ENCODE measurements around the gene AHRR.

Gene AHRR

DNA sequence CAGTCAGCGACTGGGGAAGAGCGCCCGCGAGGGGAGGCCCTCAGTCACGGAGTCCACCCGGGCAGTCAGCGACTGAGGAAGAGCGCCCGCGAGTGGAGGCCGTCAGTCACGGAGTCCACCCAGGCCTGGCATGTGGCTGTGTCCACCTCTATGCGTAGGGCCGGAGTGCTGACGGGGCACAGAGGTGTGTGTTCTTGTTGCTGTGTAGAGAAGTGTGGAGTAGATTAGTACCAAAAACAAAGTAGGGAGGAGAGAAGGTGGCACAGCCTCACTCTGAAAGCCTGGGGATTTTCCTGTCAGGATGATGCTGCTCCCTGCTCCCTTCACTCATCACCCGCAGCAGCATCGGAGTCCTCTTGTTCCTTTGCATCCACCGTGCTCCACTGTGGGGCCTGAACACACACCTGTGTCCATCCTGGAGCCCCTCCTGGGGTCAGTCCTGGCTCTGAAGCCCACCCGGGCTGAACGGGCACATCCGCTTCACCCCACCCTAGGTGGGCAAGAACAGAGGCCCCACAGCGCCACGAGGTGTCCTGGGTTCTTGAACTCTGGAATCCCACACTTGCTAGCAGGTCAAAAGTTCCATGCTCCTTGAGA is 37.9 kb downstream of the AHRR start:
- 92 to 95% methylated on average over 17 to 20 of the region's 23 CpGs for WGBS, 2 experiments (ENCODE audit: insufficient coverage in 2 of 2)
- H3K4me1 ChIP-seq (ENCODE audit: control insufficient read depth, insufficient read depth, low read length, poor library complexity, severe bottlenecking): no peaks in the 10 kb centered on the region
- no peak overlapping the region for H3K27ac ChIP-seq (ENCODE audit: low read depth, low read length, severe bottlenecking)
- H3K9me3 ChIP-seq (ENCODE audit: control insufficient read depth, low read length): no peaks in the 10 kb centered on the region
- H3K36me3 ChIP-seq (ENCODE audit: control insufficient read depth, insufficient read depth, low read length): no peaks in the 10 kb centered on the region
- no peak overlapping the region for H3K4me3 ChIP-seq (ENCODE audit: extremely low read depth, insufficient read depth, low read length, poor library complexity, severe bottlenecking)

- Histone ChIP-seq H3K4me3 (ENCODE audit: extremely low read depth, insufficient read depth, low read length, poor library complexity, severe bottlenecking) (no peak overlapping the region), H3K9me3 (ENCODE audit: control insufficient read depth, low read length) (no peaks in the 10 kb centered on the region), H3K27ac (ENCODE audit: low read depth, low read length, severe bottlenecking) (no peak overlapping the region), H3K4me1 (ENCODE audit: control insufficient read depth, insufficient read depth, low read length, poor library complexity, severe bottlenecking) (no peaks in the 10 kb centered on the region), H3K36me3 (ENCODE audit: control insufficient read depth, insufficient read depth, low read length) (no peaks in the 10 kb centered on the region)
- 90 to 97% methylated on average over 11 to 14 of the region's 14 CpGs for WGBS, 2 experiments (ENCODE audit: insufficient coverage in 2 of 2)
Observed at GRCh38 chr5:360257-361027, 38.9 kb downstream of the AHRR start.

DNA sequence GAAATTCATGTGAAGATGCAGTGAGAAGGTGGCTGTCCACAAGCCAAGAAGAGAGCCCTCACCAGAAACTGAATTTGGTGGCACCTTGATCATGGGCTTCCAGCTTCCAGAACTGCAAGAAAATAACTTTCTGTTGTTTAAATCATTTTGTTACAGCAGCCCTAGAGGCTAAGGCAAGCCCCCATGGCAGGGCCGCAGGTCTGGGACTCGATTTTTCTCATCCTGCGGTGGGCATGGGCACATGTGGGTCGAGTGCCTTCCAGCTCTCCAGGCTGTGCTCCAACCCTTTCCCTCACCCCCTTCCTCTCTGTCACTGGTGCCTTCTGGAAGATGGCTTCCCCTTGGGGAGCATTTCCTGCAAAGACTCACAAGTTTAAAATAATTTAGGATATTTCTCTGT is 40.7 kb downstream of the AHRR start:
- Histone ChIP-seq H3K36me3 (ENCODE audit: control insufficient read depth, insufficient read depth, low read length) (no peaks in the 10 kb centered on the region), H3K4me1 (ENCODE audit: control insufficient read depth, insufficient read depth, low read length, poor library complexity, severe bottlenecking) (no peaks in the 10 kb centered on the region), H3K4me3 (ENCODE audit: extremely low read depth, insufficient read depth, low read length, poor library complexity, severe bottlenecking) (no peak overlapping the region), H3K27ac (ENCODE audit: low read depth, low read length, severe bottlenecking) (no peak overlapping the region), H3K9me3 (ENCODE audit: control insufficient read depth, low read length) (no peaks in the 10 kb centered on the region)
- WGBS, 2 experiments (ENCODE audit: insufficient coverage in 2 of 2): 80 to 90% methylated on average over 2 to 3 of the region's 4 CpGs

DNA sequence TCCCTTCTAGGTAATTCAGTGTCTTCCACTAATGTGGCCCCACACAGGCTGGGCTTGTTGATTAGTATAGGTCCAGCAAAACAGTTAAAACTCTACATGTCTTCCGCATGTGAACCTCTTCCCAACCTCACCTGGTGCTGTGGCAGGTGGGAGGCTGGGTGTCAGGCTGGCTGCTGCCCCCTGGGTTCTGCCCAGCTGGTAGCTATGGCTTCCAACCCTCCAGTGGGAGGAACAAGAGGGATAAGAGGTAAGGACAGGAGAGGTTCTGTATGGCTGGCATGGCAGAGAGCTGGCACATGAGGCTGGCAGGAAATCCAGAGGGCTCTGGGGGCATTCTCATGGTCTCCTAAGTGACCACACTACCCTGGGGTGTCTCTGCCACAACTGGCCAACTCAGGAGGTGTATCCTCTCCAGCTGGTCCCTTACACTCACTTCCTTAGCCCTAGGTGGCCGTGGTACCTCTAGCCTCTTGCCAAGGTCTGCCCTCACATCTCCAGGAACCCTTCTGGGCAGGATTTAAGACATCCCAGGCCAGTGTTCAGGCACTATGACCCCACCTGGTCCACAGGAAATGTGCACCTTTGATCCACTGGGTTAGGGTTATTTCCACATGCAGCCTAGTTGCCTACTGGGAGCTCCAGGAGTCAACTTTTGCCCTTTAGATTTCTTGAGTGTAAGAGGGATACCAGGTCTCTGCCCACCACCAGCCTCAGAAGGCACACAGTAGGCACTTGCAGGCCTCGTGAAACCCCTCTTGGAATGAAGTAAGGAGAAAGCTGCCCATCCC is 41.7 kb downstream of the AHRR start:
- WGBS, 2 experiments (ENCODE audit: insufficient coverage in 2 of 2): 67 to 86% methylated on average over 1 of the region's 3 CpGs
- no peaks in the 10 kb centered on the region for H3K36me3 ChIP-seq (ENCODE audit: control insufficient read depth, insufficient read depth, low read length)
- no peak overlapping the region for H3K27ac ChIP-seq (ENCODE audit: low read depth, low read length, severe bottlenecking)
- H3K9me3 ChIP-seq (ENCODE audit: control insufficient read depth, low read length): no peaks in the 10 kb centered on the region
- H3K4me1 ChIP-seq (ENCODE audit: control insufficient read depth, insufficient read depth, low read length, poor library complexity, severe bottlenecking): no peaks in the 10 kb centered on the region
- no peak overlapping the region for H3K4me3 ChIP-seq (ENCODE audit: extremely low read depth, insufficient read depth, low read length, poor library complexity, severe bottlenecking)

GRCh38 chr5:364497-364896 is 43.0 kb downstream of the AHRR start:
- Histone ChIP-seq H3K4me1 (ENCODE audit: control insufficient read depth, insufficient read depth, low read length, poor library complexity, severe bottlenecking) (no peaks in the 10 kb centered on the region), H3K9me3 (ENCODE audit: control insufficient read depth, low read length) (no peaks in the 10 kb centered on the region), H3K36me3 (ENCODE audit: control insufficient read depth, insufficient read depth, low read length) (no peaks in the 10 kb centered on the region), H3K27ac (ENCODE audit: low read depth, low read length, severe bottlenecking) (no peak overlapping the region), H3K4me3 (ENCODE audit: extremely low read depth, insufficient read depth, low read length, poor library complexity, severe bottlenecking) (no peak overlapping the region)
- WGBS, 2 experiments (ENCODE audit: insufficient coverage in 2 of 2): no CpG with 5 or more reads among the region's 1 CpG

- H3K4me3 ChIP-seq (ENCODE audit: extremely low read depth, insufficient read depth, low read length, poor library complexity, severe bottlenecking): no peak overlapping the region
- no peaks in the 10 kb centered on the region for H3K36me3 ChIP-seq (ENCODE audit: control insufficient read depth, insufficient read depth, low read length)
- no peak overlapping the region for H3K27ac ChIP-seq (ENCODE audit: low read depth, low read length, severe bottlenecking)
- H3K9me3 ChIP-seq (ENCODE audit: control insufficient read depth, low read length): no peaks in the 10 kb centered on the region
- WGBS, 2 experiments (ENCODE audit: insufficient coverage in 2 of 2): 91 to 92% methylated on average over 13 to 18 of the region's 18 CpGs
- H3K4me1 ChIP-seq (ENCODE audit: control insufficient read depth, insufficient read depth, low read length, poor library complexity, severe bottlenecking): peaks cover under 1% of the 10 kb centered on the region
Observed at GRCh38 chr5:366541-367357, 45.2 kb downstream of the AHRR start.

DNA sequence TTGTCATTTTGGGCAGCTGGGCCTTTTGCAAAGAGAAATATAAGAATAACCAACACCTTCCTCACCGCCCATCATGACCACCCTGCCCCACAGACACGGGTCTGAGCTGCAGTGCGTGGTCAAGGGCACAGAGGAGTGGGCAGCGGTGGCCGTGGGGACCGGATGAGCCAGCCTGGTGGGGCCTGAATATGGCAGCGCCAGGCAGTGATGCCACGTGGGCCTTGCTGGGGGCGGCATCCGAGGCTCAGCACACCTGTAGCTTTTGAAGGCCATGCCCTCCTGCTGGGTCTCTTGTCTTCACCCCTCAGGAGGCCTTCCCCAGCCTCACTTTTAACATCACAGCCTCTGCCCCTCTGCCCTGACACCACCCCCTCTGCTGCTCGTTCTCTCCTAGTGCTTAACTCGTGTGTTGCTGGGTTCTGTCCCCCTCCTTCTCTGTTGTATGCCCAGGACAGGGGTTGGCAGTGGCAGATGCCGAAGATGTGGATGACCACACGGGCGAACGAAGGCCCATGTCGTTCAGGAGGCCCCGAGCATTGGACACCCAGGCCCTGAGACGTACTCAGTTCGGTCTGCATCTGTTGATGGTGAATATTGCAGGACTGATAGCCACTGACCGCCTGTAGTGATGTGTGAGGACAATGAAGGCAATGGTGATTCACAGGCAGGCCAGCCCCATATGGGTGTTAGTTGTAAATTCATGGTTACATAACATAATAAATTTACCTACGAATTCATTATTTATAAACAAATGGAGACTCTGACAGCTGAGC is 46.0 kb downstream of the AHRR start:
- no peak overlapping the region for H3K4me3 ChIP-seq (ENCODE audit: extremely low read depth, insufficient read depth, low read length, poor library complexity, severe bottlenecking)
- H3K27ac ChIP-seq (ENCODE audit: low read depth, low read length, severe bottlenecking): no peak overlapping the region
- no peaks in the 10 kb centered on the region for H3K9me3 ChIP-seq (ENCODE audit: control insufficient read depth, low read length)
- peaks cover 4% of the 10 kb centered on the region for H3K4me1 ChIP-seq (ENCODE audit: control insufficient read depth, insufficient read depth, low read length, poor library complexity, severe bottlenecking)
- no peaks in the 10 kb centered on the region for H3K36me3 ChIP-seq (ENCODE audit: control insufficient read depth, insufficient read depth, low read length)
- 82 to 89% methylated on average over 17 to 20 of the region's 22 CpGs for WGBS, 2 experiments (ENCODE audit: insufficient coverage in 2 of 2)

GRCh38 chr5:368183-369084 is 46.9 kb downstream of the AHRR start:
- Histone ChIP-seq H3K27ac (ENCODE audit: low read depth, low read length, severe bottlenecking) (no peak overlapping the region), H3K4me1 (ENCODE audit: control insufficient read depth, insufficient read depth, low read length, poor library complexity, severe bottlenecking) (peaks cover 11% of the 10 kb centered on the region), H3K9me3 (ENCODE audit: control insufficient read depth, low read length) (no peaks in the 10 kb centered on the region), H3K36me3 (ENCODE audit: control insufficient read depth, insufficient read depth, low read length) (no peaks in the 10 kb centered on the region), H3K4me3 (ENCODE audit: extremely low read depth, insufficient read depth, low read length, poor library complexity, severe bottlenecking) (no peak overlapping the region)
- WGBS, 2 experiments (ENCODE audit: insufficient coverage in 2 of 2): 88 to 92% methylated on average over 20 to 25 of the region's 26 CpGs

GRCh38 chr5:369151-369868 is 47.8 kb downstream of the AHRR start:
- H3K4me3 ChIP-seq (ENCODE audit: extremely low read depth, insufficient read depth, low read length, poor library complexity, severe bottlenecking): no peak overlapping the region
- no peaks in the 10 kb centered on the region for H3K9me3 ChIP-seq (ENCODE audit: control insufficient read depth, low read length)
- WGBS, 2 experiments (ENCODE audit: insufficient coverage in 2 of 2): 71 to 83% methylated on average over 9 to 13 of the region's 15 CpGs

More at GRCh38 chr5:369151-369868, 47.8 kb downstream of the AHRR start:
- peaks cover 11% of the 10 kb centered on the region for H3K4me1 ChIP-seq (ENCODE audit: control insufficient read depth, insufficient read depth, low read length, poor library complexity, severe bottlenecking)
- H3K36me3 ChIP-seq (ENCODE audit: control insufficient read depth, insufficient read depth, low read length): no peaks in the 10 kb centered on the region
- H3K27ac ChIP-seq (ENCODE audit: low read depth, low read length, severe bottlenecking): no peak overlapping the region
